ENCODE data around the gene MPPED2.

Gene MPPED2

DNA sequence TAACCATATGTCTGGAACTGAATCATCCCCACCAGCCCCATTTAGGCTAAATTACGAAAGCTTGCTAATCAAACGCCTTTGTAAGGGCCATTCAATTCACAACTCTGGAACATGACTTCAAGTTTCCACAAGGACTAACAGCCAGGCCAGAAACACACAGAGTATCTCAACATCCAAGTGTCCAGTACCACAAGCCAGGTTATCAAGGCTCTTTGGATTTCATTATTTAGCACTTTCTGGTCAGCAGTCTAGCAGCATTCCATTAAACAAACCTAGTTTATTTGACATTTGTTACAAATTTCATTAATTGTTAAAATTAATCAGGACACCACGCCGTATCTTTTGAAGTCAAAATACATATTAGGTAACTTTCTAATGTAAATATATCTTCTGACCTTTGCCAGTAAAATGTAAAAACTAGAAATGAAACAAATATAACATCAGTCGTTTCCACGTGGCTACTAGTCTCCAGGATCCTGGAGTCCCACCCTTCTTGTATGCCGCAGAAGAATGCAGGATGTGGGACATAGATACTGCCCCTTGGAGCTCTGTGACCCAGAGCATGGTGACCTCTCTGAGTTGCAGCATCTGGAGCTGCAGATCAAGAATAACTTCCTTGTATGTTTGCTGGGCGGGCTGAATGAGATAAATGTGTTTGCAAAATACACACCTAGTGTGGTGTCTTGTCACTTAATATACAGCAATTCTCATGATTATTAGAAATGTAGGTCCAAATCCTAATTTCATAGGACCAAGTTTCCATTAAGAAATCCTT, 64.7 kb downstream of the MPPED2 start:
- Histone ChIP-seq H3K27me3 (ENCODE audit: control insufficient read depth, insufficient read depth, low read length) (no peaks in the 10 kb centered on the region), H3K9me3 (ENCODE audit: control insufficient read depth, insufficient read depth, low read length) (no peaks in the 10 kb centered on the region), H3K36me3 (ENCODE audit: control insufficient read depth, insufficient read depth, low read length) (no peaks in the 10 kb centered on the region), H3K4me1 (ENCODE audit: control insufficient read depth, insufficient read depth, low read length) (no peaks in the 10 kb centered on the region), H3K9ac (ENCODE audit: low read depth, low read length) (no peak overlapping the region), H3K4me3 (ENCODE audit: low read depth, low read length) (no peak overlapping the region)

DNA sequence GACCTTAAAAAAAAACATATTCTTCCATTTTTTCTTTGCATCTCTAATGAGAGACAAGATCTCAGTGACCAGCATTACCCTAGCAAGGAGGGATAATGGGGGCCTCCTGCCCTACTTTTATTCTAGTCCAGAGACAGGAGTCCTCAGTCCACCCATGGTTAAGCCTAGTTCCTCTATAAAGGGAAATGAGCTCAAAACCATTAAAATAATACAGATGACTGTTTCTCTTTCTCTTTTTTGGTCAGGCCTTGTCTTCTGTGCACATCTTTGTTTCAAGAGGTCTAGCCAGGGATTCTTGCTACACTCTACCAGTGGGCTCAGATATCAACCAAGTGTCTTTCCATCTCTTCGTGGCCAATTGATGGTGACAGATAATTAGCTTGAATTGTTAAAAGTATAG, 73.1 kb downstream of the MPPED2 start:
- Histone ChIP-seq H3K4me3 (ENCODE audit: low read depth, low read length) (no peak overlapping the region), H3K27me3 (ENCODE audit: control insufficient read depth, insufficient read depth, low read length) (no peaks in the 10 kb centered on the region), H3K4me1 (ENCODE audit: control insufficient read depth, insufficient read depth, low read length) (peaks cover 2% of the 10 kb centered on the region), H3K9me3 (ENCODE audit: control insufficient read depth, insufficient read depth, low read length) (no peaks in the 10 kb centered on the region), H3K36me3 (ENCODE audit: control insufficient read depth, insufficient read depth, low read length) (no peaks in the 10 kb centered on the region), H3K9ac (ENCODE audit: low read depth, low read length) (no peak overlapping the region)

DNA sequence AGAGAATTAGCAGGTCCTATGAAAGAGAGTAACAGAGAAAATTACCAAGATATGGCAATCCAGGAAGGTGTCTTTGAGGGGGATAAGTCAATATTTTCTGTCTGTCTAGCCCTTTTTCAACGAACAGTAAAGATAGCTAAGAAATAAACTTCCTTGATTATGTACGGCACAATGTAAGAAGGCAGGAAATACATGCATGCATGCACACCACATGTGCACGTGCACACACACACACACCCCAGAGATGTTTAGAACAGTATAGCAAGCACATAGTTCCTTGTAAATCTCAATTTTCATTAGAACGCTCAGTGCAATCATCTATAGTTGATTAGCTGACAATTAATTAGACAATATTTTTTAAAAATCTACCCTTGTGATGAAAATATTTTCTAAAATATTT, 74.7 kb downstream of the MPPED2 start:
- Histone ChIP-seq H3K4me3 (ENCODE audit: low read depth, low read length) (no peak overlapping the region), H3K4me1 (ENCODE audit: control insufficient read depth, insufficient read depth, low read length) (peaks cover 2% of the 10 kb centered on the region), H3K36me3 (ENCODE audit: control insufficient read depth, insufficient read depth, low read length) (no peaks in the 10 kb centered on the region), H3K27me3 (ENCODE audit: control insufficient read depth, insufficient read depth, low read length) (no peaks in the 10 kb centered on the region), H3K9me3 (ENCODE audit: control insufficient read depth, insufficient read depth, low read length) (no peaks in the 10 kb centered on the region), H3K9ac (ENCODE audit: low read depth, low read length) (no peak overlapping the region)

DNA sequence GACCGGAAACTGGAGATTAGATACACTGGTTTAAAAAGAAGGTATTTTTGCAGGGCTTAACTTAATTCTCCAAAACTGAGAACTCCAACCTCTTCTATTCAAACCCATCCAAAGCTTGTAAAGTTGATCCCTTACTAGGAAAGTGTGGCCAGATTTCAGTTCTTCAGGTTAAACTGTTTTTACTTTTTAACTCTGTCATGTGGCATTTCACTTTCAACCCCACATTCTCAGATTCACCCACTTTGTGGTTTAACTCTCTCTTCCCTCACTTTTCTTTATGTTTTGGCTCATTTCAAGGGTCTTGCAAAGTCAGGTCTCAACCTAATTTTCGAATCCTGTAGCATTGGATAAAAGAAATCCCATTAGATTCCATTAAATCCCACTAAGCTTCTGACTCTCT, 75.4 kb downstream of the MPPED2 start:
- Histone ChIP-seq H3K9ac (ENCODE audit: low read depth, low read length) (no peak overlapping the region), H3K4me1 (ENCODE audit: control insufficient read depth, insufficient read depth, low read length) (peaks cover 2% of the 10 kb centered on the region), H3K36me3 (ENCODE audit: control insufficient read depth, insufficient read depth, low read length) (no peaks in the 10 kb centered on the region), H3K4me3 (ENCODE audit: low read depth, low read length) (no peak overlapping the region), H3K9me3 (ENCODE audit: control insufficient read depth, insufficient read depth, low read length) (no peaks in the 10 kb centered on the region), H3K27me3 (ENCODE audit: control insufficient read depth, insufficient read depth, low read length) (no peaks in the 10 kb centered on the region)

DNA sequence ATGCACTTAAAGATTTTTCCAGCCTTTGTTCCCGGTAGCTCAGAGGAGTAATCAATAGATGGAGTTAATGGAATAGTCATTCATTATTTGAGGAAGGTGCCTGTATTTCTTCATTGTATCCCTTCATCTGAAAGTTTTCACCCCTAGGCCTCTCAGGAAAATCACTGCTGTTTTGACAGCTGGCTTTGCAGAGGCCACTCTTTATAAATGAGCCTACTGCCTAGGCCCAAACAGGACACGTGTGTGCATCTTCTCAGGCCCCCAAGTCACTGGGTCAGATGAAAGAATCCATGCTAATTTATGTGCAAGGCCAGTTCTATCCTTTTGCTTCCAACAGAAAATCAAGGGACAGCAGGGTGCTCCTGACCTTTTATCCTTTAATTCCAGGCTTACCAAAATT, 76.8 kb downstream of the MPPED2 start:
- Histone ChIP-seq H3K4me3 (ENCODE audit: low read depth, low read length) (no peak overlapping the region), H3K36me3 (ENCODE audit: control insufficient read depth, insufficient read depth, low read length) (no peaks in the 10 kb centered on the region), H3K9me3 (ENCODE audit: control insufficient read depth, insufficient read depth, low read length) (no peaks in the 10 kb centered on the region), H3K4me1 (ENCODE audit: control insufficient read depth, insufficient read depth, low read length) (peaks cover 2% of the 10 kb centered on the region), H3K9ac (ENCODE audit: low read depth, low read length) (no peak overlapping the region), H3K27me3 (ENCODE audit: control insufficient read depth, insufficient read depth, low read length) (no peaks in the 10 kb centered on the region)

DNA sequence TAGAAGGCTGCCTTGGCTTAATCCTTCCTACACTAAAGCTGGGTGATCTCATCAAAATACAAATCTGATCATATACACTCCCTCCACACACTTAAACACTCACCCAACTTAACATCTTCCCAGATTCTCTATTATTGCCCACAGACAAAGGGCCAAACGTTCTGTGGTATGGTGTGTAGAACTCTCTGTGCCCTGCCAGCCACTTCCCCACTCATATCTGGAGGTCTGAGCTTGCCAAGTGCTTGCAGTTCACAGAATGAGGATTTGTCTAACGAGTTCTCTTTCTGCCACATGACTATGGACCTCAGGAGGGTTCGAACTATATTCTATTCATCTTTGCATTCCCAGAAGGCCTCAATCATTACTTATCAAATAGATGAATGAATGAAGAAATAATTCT, 77.6 kb downstream of the MPPED2 start:
- Histone ChIP-seq H3K9ac (ENCODE audit: low read depth, low read length) (no peak overlapping the region), H3K27me3 (ENCODE audit: control insufficient read depth, insufficient read depth, low read length) (no peaks in the 10 kb centered on the region), H3K4me1 (ENCODE audit: control insufficient read depth, insufficient read depth, low read length) (peaks cover 2% of the 10 kb centered on the region), H3K36me3 (ENCODE audit: control insufficient read depth, insufficient read depth, low read length) (no peaks in the 10 kb centered on the region), H3K9me3 (ENCODE audit: control insufficient read depth, insufficient read depth, low read length) (no peaks in the 10 kb centered on the region), H3K4me3 (ENCODE audit: low read depth, low read length) (no peak overlapping the region)

DNA sequence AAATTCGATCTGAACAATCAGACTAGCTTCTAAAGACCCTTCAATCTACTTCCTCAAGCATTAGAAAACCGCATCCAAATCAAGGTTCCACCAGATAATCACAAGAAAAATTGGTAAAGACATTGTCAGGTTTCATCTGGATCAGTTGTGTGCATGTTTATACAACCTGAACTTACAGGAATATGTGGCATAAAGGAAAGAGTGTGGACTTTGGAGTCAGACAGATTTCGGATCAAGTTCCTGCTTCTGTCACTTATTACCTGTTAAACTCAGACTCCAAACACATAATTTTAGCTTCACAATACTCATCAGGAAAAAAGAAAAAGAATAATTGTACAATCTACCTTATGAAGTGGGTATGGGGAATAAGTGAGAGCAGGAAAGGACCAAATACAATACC, 80.5 kb downstream of the MPPED2 start:
- no peaks in the 10 kb centered on the region for H3K27me3 ChIP-seq (ENCODE audit: control insufficient read depth, insufficient read depth, low read length)
- H3K9ac ChIP-seq (ENCODE audit: low read depth, low read length) = no peak overlapping the region
- peaks cover 2% of the 10 kb centered on the region for H3K4me1 ChIP-seq (ENCODE audit: control insufficient read depth, insufficient read depth, low read length)
- H3K9me3 ChIP-seq (ENCODE audit: control insufficient read depth, insufficient read depth, low read length) = no peaks in the 10 kb centered on the region
- H3K4me3 ChIP-seq (ENCODE audit: low read depth, low read length) = no peak overlapping the region
- H3K36me3 ChIP-seq (ENCODE audit: control insufficient read depth, insufficient read depth, low read length) = no peaks in the 10 kb centered on the region

DNA sequence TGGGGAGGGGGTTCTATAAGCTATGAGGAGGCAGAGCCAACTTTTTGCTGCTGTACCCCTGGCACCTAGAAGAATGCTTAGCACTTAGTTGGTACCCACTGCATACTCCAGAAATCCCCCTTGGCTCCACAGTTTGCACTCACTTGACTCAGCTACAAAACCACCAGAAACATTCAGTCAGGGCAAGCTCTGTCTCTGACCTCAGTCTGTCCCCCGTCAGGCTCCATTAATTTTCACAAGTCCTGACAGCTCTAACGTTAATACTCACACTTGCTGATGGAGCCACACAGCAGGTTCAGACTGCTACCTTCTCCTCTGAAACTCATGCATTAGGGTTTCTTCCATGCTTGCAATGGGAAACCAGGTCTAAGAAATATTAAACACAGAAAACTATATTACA, 81.7 kb downstream of the MPPED2 start:
- Histone ChIP-seq H3K36me3 (ENCODE audit: control insufficient read depth, insufficient read depth, low read length) (no peaks in the 10 kb centered on the region), H3K9ac (ENCODE audit: low read depth, low read length) (no peak overlapping the region), H3K4me1 (ENCODE audit: control insufficient read depth, insufficient read depth, low read length) (no peaks in the 10 kb centered on the region), H3K9me3 (ENCODE audit: control insufficient read depth, insufficient read depth, low read length) (no peaks in the 10 kb centered on the region), H3K27me3 (ENCODE audit: control insufficient read depth, insufficient read depth, low read length) (no peaks in the 10 kb centered on the region), H3K4me3 (ENCODE audit: low read depth, low read length) (no peak overlapping the region)

DNA sequence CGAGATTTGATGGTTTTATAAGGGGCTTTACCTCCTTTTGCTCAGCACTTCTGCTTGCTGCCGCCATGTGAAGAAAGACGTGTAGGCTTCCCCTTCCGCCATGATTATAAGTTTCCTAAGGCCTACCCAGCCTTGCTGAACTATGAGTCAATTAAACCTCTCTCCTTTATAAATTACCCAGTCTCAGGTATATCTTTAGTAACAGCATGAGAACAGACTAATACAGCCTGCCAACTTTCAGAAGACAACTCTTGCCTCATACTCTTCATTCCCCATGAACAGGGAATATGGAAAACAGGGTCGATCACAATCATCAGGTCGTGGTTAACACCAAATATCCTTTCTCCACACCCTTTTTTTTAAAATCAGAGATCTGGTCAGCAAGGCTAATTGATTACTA, 83.0 kb downstream of the MPPED2 start:
- H3K4me3 ChIP-seq (ENCODE audit: low read depth, low read length) = no peak overlapping the region
- H3K9me3 ChIP-seq (ENCODE audit: control insufficient read depth, insufficient read depth, low read length) = no peaks in the 10 kb centered on the region
- no peaks in the 10 kb centered on the region for H3K27me3 ChIP-seq (ENCODE audit: control insufficient read depth, insufficient read depth, low read length)
- H3K4me1 ChIP-seq (ENCODE audit: control insufficient read depth, insufficient read depth, low read length) = no peaks in the 10 kb centered on the region
- H3K36me3 ChIP-seq (ENCODE audit: control insufficient read depth, insufficient read depth, low read length) = no peaks in the 10 kb centered on the region
- H3K9ac ChIP-seq (ENCODE audit: low read depth, low read length) = no peak overlapping the region

DNA sequence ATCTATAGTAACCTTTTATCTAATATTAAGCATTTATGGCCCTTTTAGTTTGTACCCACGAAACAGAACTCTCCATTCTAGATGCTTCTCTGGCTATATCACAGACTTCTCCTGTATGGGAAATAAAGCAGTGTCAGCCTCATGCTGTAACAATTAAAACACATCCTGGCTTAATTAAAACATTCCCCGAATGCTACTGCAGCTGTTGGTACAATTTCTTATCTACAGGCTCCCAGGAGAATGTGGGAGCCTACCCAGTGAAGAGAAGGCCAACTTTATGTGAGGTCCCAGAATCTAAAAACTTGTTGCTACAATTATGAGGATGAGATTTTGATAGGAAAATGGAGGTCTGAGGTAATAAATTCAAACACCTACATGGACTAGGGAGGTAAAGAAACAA, 83.8 kb downstream of the MPPED2 start:
- Histone ChIP-seq H3K9ac (ENCODE audit: low read depth, low read length) (no peak overlapping the region), H3K4me3 (ENCODE audit: low read depth, low read length) (no peak overlapping the region), H3K36me3 (ENCODE audit: control insufficient read depth, insufficient read depth, low read length) (no peaks in the 10 kb centered on the region), H3K4me1 (ENCODE audit: control insufficient read depth, insufficient read depth, low read length) (no peaks in the 10 kb centered on the region), H3K9me3 (ENCODE audit: control insufficient read depth, insufficient read depth, low read length) (no peaks in the 10 kb centered on the region), H3K27me3 (ENCODE audit: control insufficient read depth, insufficient read depth, low read length) (no peaks in the 10 kb centered on the region)

DNA sequence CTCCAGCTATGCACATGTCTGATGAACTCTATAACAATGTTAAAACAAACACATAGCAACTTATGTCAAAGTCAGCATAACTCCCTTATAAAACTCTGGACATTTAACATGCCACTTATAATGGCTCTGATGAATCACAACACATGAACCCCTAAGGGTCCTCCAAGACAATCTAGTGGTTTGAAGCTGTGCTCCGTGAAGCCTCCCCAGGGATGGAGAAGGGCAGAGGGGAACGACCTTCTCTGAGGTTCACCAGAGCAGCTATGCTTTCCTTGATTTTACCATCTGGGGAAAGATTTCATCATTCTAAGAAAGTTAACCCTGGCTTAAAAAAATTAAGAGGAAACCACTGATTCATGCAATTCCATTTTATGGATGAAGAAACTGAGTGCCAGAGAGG, 84.4 kb downstream of the MPPED2 start:
- Histone ChIP-seq H3K27me3 (ENCODE audit: control insufficient read depth, insufficient read depth, low read length) (no peaks in the 10 kb centered on the region), H3K9me3 (ENCODE audit: control insufficient read depth, insufficient read depth, low read length) (no peaks in the 10 kb centered on the region), H3K36me3 (ENCODE audit: control insufficient read depth, insufficient read depth, low read length) (no peaks in the 10 kb centered on the region), H3K4me1 (ENCODE audit: control insufficient read depth, insufficient read depth, low read length) (no peaks in the 10 kb centered on the region), H3K4me3 (ENCODE audit: low read depth, low read length) (no peak overlapping the region), H3K9ac (ENCODE audit: low read depth, low read length) (no peak overlapping the region)

DNA sequence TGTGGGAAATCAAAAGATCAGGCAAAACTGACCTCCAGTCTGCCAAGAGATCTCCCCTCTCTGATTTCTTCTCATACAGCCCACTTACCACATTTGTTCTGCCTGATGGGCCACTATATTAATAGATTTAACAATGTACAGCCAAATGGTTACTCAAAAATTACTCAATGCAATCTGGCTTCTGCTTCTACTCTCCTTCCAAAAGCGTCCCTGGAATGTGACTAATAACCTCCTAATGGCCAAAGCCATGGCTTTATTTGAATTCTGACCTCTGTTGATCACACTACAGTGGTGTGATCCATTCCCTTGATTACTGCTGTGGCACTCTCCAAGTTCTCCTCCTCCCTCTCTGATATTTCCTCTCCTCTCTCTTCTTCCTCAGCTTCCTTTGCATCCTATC, 86.2 kb downstream of the MPPED2 start:
- H3K4me1 ChIP-seq (ENCODE audit: control insufficient read depth, insufficient read depth, low read length) = no peaks in the 10 kb centered on the region
- no peak overlapping the region for H3K9ac ChIP-seq (ENCODE audit: low read depth, low read length)
- H3K36me3 ChIP-seq (ENCODE audit: control insufficient read depth, insufficient read depth, low read length) = no peaks in the 10 kb centered on the region

More for the DNA sequence above, 86.2 kb downstream of the MPPED2 start:
- H3K27me3 ChIP-seq (ENCODE audit: control insufficient read depth, insufficient read depth, low read length) = no peaks in the 10 kb centered on the region
- no peaks in the 10 kb centered on the region for H3K9me3 ChIP-seq (ENCODE audit: control insufficient read depth, insufficient read depth, low read length)
- H3K4me3 ChIP-seq (ENCODE audit: low read depth, low read length) = no peak overlapping the region

Data from iPS-15b (cell line).